Activated T-cell treated with anti-CD3 and anti-CD28 coated beads, Interleukin-2, amount 50 U/mL, for 1 hour (primary cell): ENCODE data around the gene RGPD6.
"Not testable (repeated sequence)": the region's sequence is repeated elsewhere in the genome, so short reads cannot be mapped to it uniquely, and the experiment has no call there.

Experiments
- DNase-seq: peaks from one replicate; pipeline ENCODE4 v3.0.0-alpha.2; 2020

RGPD6 gene

GRCh38 chr2:110480084-110480483 lies 96.9 kb downstream of the RGPD6 start:
- not testable (repeated sequence) for DNase-seq

- DNase-seq, result not testable (repeated sequence)
These were observed 99.7 kb downstream of the RGPD6 start for GRCh38 chr2:110477370-110477769.

- DNase-seq, result not testable (repeated sequence)
These were observed 100.1 kb downstream of the RGPD6 start for GRCh38 chr2:110476952-110477351.

GRCh38 chr2:110475627-110476359 lies 101.2 kb downstream of the RGPD6 start:
- DNase-seq, result not testable (repeated sequence)

GRCh38 chr2:110474898-110475297 lies 102.1 kb downstream of the RGPD6 start:
- not testable (repeated sequence) for DNase-seq

DNA sequence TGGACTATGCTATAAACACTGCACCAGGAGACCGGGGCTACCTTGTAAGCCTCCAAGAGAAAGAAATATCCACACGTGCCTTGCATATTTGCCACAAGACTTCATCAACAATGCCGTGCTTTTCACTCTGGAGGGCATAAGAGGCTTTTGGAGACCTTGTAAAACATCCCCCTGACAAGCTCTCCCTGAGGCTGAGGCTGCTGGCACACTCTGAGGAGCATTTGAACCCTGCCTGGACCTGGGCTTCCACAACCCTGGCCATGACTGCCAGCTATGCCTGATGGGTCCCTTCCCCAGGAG lies 104.0 kb downstream of the RGPD6 start:
- DNase-seq, result not testable (repeated sequence)

GRCh38 chr2:110472171-110473058 lies 104.6 kb downstream of the RGPD6 start, which contains the start of gene LIMS4:
LIMS4 (minus strand) TSS chr2:110472816; CDS start chr2:110472778, 38 bp downstream.
- not testable (repeated sequence) for DNase-seq

GRCh38 chr2:110468921-110469320 lies 108.1 kb downstream of the RGPD6 start:
- not testable (repeated sequence) for DNase-seq

- not testable (repeated sequence) for DNase-seq
These were observed 111.7 kb downstream of the RGPD6 start for GRCh38 chr2:110465312-110465711.
